HCT116 (cell line): ENCODE data around the gene PTPN1. TPM values are rescaled to one million over a fixed set of nuclear protein-coding genes. Genes with fewer than 3 reads are reported as not detected.

Experiments used
- ATAC-seq: fragments of 200-7000 bp; cut with Tn5 transposase; 2 replicates; pipeline ENCODE4 v1.9.1; 2020; ENCODE audit warnings: mild to moderate bottlenecking, moderate library complexity
- BruUV-seq: library from RNA; stranded (reverse); fragments of 400-500 nt; replicated peaks from 2 replicates; lab custom pipeline; 2021; lab: Mats Ljungman, UMichigan
- CTCF ChIA-PET: fragments of 300-600 bp; sonication (Branson Sonifier 250); formaldehyde crosslinking; loops from one replicate; lab custom pipeline; 2021; ENCODE audit warnings: antibody characterized with exemption; lab: Charles Lee
- POLR2A ChIA-PET: fragments of 300-600, 350-600 bp; sonication (Branson Sonifier 250); formaldehyde crosslinking; loops from one replicate; lab custom pipeline; 2021; ENCODE audit warnings: antibody characterized with exemption; lab: Charles Lee
- RAD21 ChIA-PET, 2 experiments: fragments of 300-600 bp; sonication (Branson Sonifier 250); formaldehyde crosslinking; loops; one replicate each; lab custom pipeline; 2023; ENCODE audit warnings: low total read pairs in 2 of 2; ENCODE audit not compliant: uncharacterized antibody in 2 of 2, unreplicated experiment in 2 of 2, low non-redundant PET in 1 of 2; lab: Charles Lee
- DNase-seq: peaks from one replicate; pipeline ENCODE4 v3.0.0-alpha.2; 2010; ENCODE audit warnings: low read depth, low spot score
- H2AFZ ChIP-seq: fragments of 200-600 bp; shearing (Covaris generic), sonication (generic); 2 replicates; pipeline ENCODE4 v1.6.1; 2017; ENCODE audit warnings: low read depth, mixed run types, mixed read lengths, antibody characterized with exemption, low read length; ENCODE audit not compliant: poor library complexity, severe bottlenecking
- H3K27ac ChIP-seq: 2 replicates; pipeline ENCODE4 v1.5.1; 2012; ENCODE audit warnings: low read depth, low read length
- H3K27me3 ChIP-seq: fragments of 200-600 bp; sonication (generic); 2 replicates; pipeline ENCODE4 v1.6.1; 2016; ENCODE audit warnings: mixed run types, low read length, mixed read lengths; ENCODE audit not compliant: insufficient read depth
- H3K36me3 ChIP-seq, 2 experiments: fragments of 200-500 bp in 1 of 2; fragments of 200-600 bp in 1 of 2; sonication (Bioruptor generic) in 1 of 2; sonication (generic) in 1 of 2; 2 replicates each; pipeline versions ENCODE4 v1.5.1 to v1.6.1; 2014 to 2016; ENCODE audit warnings: low read length in 2 of 2, inconsistent platforms in 1 of 2, mixed read lengths in 1 of 2, mixed run types in 1 of 2; ENCODE audit not compliant: insufficient read depth in 2 of 2, control insufficient read depth in 1 of 2
- H3K4me1 ChIP-seq, 2 experiments: fragments of 200-600 bp in 1 of 2; sonication (generic) in 1 of 2; 2 replicates each; pipeline versions ENCODE4 v1.5.1 to v1.6.1; 2012 to 2017; ENCODE audit warnings: low read length in 2 of 2, inconsistent platforms in 1 of 2, mild to moderate bottlenecking in 1 of 2, mixed read lengths in 1 of 2, mixed run types in 1 of 2, moderate library complexity in 1 of 2; ENCODE audit not compliant: insufficient read depth in 2 of 2, control insufficient read depth in 1 of 2
- H3K4me2 ChIP-seq: fragments of 200-600 bp; sonication (generic); 2 replicates; pipeline ENCODE4 v1.6.1; 2017; ENCODE audit warnings: mixed run types, low read length, mixed read lengths
- H3K4me3 ChIP-seq, 2 experiments: fragments of 200-600 bp in 1 of 2; sonication (generic) in 1 of 2; replicated peaks in 1 of 2; 2 replicates each; pipeline ENCODE4 v1.5.1; 2011 to 2016; ENCODE audit warnings: low read length in 2 of 2, control low read depth in 1 of 2, low read depth in 1 of 2, mild to moderate bottlenecking in 1 of 2, mixed read lengths in 1 of 2, mixed run types in 1 of 2
- H3K79me2 ChIP-seq: fragments of 200-600 bp; sonication (generic); 2 replicates; pipeline ENCODE4 v1.6.1; 2017; ENCODE audit warnings: mild to moderate bottlenecking, mixed run types, low read length, moderate library complexity, mixed read lengths; ENCODE audit not compliant: insufficient read depth
- H3K9ac ChIP-seq: fragments of 200-600 bp; sonication (generic); 2 replicates; pipeline ENCODE4 v1.6.1; 2016; ENCODE audit warnings: low read length, mixed read lengths
- H3K9me2 ChIP-seq: fragments of 200-600 bp; sonication (generic), shearing (Covaris generic); 2 replicates; pipeline ENCODE4 v1.6.1; 2017; ENCODE audit warnings: mixed run types, mild to moderate bottlenecking, moderate library complexity; ENCODE audit not compliant: insufficient read depth
- H3K9me3 ChIP-seq, 2 experiments: fragments of 200-500 bp in 1 of 2; fragments of 200-600 bp in 1 of 2; sonication (Bioruptor generic) in 1 of 2; sonication (generic) in 1 of 2; 2 replicates each; pipeline ENCODE4 v1.6.1; 2014 to 2017; ENCODE audit warnings: low read length in 2 of 2, mixed read lengths in 2 of 2, inconsistent platforms in 1 of 2, low read depth in 1 of 2, mild to moderate bottlenecking in 1 of 2, mixed run types in 1 of 2, moderate library complexity in 1 of 2; ENCODE audit not compliant: control insufficient read depth in 1 of 2, insufficient read depth in 1 of 2
- H4K20me1 ChIP-seq: fragments of 200-600 bp; sonication (generic), shearing (Covaris generic); 2 replicates; pipeline ENCODE4 v1.6.1; 2017; ENCODE audit warnings: mixed run types, mild to moderate bottlenecking, moderate library complexity; ENCODE audit not compliant: insufficient read depth
- CEBPB ChIP-seq: IDR thresholded peaks from 2 replicates; pipeline ENCODE4 v1.6.1; 2012; ENCODE audit warnings: low read depth
- EZH2 ChIP-seq: fragments of 200-600 bp; sonication (generic); IDR thresholded peaks from 2 replicates; pipeline ENCODE4 v1.6.1; 2017; ENCODE audit warnings: antibody characterized with exemption, mixed run types
- EZH2phosphoT487 ChIP-seq: fragments of 200-600 bp; IDR thresholded peaks from 2 replicates; pipeline ENCODE4 v1.6.1; 2018; ENCODE audit warnings: antibody characterized with exemption, borderline replicate concordance
- POLR2A ChIP-seq: IDR thresholded peaks from 2 replicates; pipeline ENCODE4 v1.7.0; 2011; ENCODE audit warnings: borderline replicate concordance; ENCODE audit not compliant: insufficient read depth, insufficient read length; ENCODE audit errors: extremely low read depth
- TCF7L2 ChIP-seq: IDR thresholded peaks from 2 replicates; pipeline ENCODE4 v1.7.0; 2011; ENCODE audit warnings: borderline replicate concordance, inconsistent platforms; ENCODE audit not compliant: insufficient read depth, insufficient read length; ENCODE audit errors: extremely low read depth
- ZNF274 ChIP-seq: fragments of 200-500 bp; sonication (Bioruptor generic); IDR thresholded peaks from 2 replicates; pipeline ENCODE4 v1.6.1; 2014; ENCODE audit warnings: mild to moderate bottlenecking, low read depth, low read length, inconsistent platforms
- intact Hi-C: fragments of 100-400 bp; cut with micrococcal nuclease; formaldehyde crosslinking; loops from 2 replicates; pipeline ENCODE4 v1.10.0; 2022
- total RNA-seq: library from RNA; stranded (reverse); gene quantifications from one replicate; pipeline ENCODE4 v1.2.1, GENCODE V29; 2021; ENCODE audit not compliant: unreplicated experiment
- TF ChIP-seq, protein P1 (sequence below): IDR thresholded peaks from 2 replicates; pipeline ENCODE4 v1.6.1; 2011; ENCODE audit warnings: mild to moderate bottlenecking, low read length, moderate library complexity; ENCODE audit not compliant: insufficient replicate concordance; ENCODE audit errors: extremely low read depth

Gene PTPN1
- total RNA-seq, 1 experiment from 2014 or later, result 47.5 TPM

DNA sequence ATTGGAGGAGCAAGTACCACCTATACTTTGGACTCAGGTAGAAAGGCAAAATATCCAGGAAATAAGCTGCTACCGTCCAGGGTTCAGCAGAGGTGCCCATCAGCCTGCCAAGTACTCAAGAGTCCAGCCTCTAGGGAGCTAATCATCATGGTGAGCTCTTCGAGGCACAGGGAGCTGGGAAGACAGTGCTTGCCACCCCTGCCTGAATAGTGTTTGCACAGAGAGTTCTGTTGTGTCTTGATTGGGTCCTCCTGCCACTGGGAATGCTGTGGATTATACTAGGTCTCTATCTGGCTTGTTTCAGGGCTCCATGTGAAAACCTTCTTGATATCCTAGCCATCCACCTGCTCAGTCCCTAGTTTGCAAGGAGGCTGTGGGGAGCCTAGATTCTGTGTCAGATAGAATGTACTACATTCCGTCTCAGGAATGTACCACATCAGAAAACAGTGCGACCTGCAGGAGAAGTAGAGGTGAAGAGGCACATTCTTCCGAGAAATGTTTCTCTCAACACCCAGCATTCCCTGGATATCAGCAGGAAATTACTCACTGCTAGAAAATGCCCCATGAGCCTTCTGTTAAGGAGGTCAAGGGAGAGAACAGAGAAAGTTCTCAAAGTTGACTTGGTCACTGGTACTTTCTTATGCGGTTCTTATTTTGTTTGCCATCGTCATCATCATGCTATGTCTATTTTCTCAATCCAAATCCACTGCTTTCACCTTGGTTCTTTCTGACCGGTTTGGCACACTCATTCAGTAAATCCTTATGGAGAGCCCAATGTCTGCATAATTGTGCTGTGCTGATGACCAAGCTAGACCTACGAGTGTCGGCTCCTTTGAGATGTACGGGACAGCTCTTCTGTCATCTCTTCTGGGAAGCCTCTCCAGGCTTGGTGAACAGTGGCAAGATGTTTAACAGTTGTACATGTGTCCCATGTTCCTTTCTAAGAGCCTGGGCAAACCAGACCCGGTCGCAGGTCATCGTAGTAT is 30.7 kb downstream of the PTPN1 start (continued):
- TF ChIP-seq, protein P1, sequence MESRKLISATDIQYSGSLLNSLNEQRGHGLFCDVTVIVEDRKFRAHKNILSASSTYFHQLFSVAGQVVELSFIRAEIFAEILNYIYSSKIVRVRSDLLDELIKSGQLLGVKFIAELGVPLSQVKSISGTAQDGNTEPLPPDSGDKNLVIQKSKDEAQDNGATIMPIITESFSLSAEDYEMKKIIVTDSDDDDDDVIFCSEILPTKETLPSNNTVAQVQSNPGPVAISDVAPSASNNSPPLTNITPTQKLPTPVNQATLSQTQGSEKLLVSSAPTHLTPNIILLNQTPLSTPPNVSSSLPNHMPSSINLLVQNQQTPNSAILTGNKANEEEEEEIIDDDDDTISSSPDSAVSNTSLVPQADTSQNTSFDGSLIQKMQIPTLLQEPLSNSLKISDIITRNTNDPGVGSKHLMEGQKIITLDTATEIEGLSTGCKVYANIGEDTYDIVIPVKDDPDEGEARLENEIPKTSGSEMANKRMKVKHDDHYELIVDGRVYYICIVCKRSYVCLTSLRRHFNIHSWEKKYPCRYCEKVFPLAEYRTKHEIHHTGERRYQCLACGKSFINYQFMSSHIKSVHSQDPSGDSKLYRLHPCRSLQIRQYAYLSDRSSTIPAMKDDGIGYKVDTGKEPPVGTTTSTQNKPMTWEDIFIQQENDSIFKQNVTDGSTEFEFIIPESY, result no peak
- TF ChIP-seq ZNF274, result no peak
- no peak for TF ChIP-seq POLR2A
- TF ChIP-seq EZH2, result no peak

DNA sequence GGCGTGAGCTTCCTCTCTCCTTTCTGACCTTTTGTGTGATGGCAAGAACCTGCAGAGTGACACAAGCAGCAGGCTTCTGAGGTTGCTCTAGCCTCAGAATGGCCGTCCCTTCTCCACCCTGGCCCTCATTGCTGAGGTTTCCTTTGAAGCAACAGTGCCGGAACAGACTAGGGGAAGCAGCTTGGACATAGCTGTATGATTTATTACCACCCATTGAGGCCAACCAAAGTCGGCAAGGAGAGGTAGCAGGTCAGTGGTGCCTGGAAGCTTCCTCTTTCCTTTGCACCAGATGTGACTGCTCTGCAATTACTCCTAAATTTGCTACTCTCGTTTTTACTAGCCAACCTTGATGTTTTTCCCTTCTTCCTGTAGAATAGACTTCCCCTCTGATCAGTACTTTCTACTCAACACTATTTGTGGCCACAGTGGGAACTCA is 31.4 kb downstream of the PTPN1 start:
- no peaks in the 10 kb centered on the region for H3K36me3 ChIP-seq
- peaks cover 85 to 98% of the 10 kb centered on the region in 2 experiments for H3K4me1 ChIP-seq
- H3K9ac ChIP-seq, result peak overlapping the region; percentile 63
- ChIA-PET POLR2A (interaction anchor here (1.0 to 2.5 kb wide), 5 partner anchors 12 to 19 kb away, joined by 3 to 6 read pairs (median 4); no protein-coding TSS in a partner anchor), CTCF (interaction anchor here (1.0 kb wide), 2 partner anchors 9 to 20 kb away, joined by 3 read pairs; no protein-coding TSS in a partner anchor), RAD21 (no interaction called here)
- H3K4me2 ChIP-seq, result peak overlapping the region; percentile 84
- peaks cover 87% of the 10 kb centered on the region for H3K79me2 ChIP-seq
- H2AFZ ChIP-seq, result no peak overlapping the region
- no peaks in the 10 kb centered on the region for H3K9me2 ChIP-seq
- intact Hi-C loops, result loop anchor here (2.0 kb wide), 1 partner anchor 19 kb away; no protein-coding TSS in a partner anchor
- H3K27me3 ChIP-seq, result no peaks in the 10 kb centered on the region
- DNase-seq (peak; percentile 43), ATAC-seq (peak; percentile 58)
- H3K4me3 ChIP-seq, result peak overlapping the region; percentile 13 to 45
- BruUV-seq, result TSS peak; percentile 63
- H3K27ac ChIP-seq, result peak overlapping the region; percentile 93
- no peaks in the 10 kb centered on the region for H3K9me3 ChIP-seq
- TF ChIP-seq EZH2phosphoT487 (no peak), CEBPB (no peak), TCF7L2 (peak; percentile 76)
- TF ChIP-seq, protein P1, result no peak
- no peaks in the 10 kb centered on the region for H4K20me1 ChIP-seq
